ENCODE measurements around the gene CERS2.

CERS2 gene

GRCh38 chr1:150922519-150922975 lies 52.1 kb downstream of the CERS2 start:
- peak; percentile 45 to 56 for DNase-seq (ENCODE audit: extremely low read depth in 1 of 2, low read depth in 1 of 2)

- no peak for DNase-seq (ENCODE audit: extremely low read depth in 1 of 2, low read depth in 1 of 2)
Measured at GRCh38 chr1:150917387-150917786, 57.2 kb downstream of the CERS2 start.

Measured in activated CD8-positive, alpha-beta memory T cell treated with anti-CD3 and anti-CD28 coated beads for 1 hour (primary cell).